ENCODE results near the gene CFAP74. TPM values are rescaled to one million over a fixed set of nuclear protein-coding genes. Genes with fewer than 3 reads are reported as not detected.

CFAP74 gene
- total and polyA plus RNA-seq, 9 donors, result 0.05 to 8.0 (median 0.58) TPM; not detected in 1

DNA sequence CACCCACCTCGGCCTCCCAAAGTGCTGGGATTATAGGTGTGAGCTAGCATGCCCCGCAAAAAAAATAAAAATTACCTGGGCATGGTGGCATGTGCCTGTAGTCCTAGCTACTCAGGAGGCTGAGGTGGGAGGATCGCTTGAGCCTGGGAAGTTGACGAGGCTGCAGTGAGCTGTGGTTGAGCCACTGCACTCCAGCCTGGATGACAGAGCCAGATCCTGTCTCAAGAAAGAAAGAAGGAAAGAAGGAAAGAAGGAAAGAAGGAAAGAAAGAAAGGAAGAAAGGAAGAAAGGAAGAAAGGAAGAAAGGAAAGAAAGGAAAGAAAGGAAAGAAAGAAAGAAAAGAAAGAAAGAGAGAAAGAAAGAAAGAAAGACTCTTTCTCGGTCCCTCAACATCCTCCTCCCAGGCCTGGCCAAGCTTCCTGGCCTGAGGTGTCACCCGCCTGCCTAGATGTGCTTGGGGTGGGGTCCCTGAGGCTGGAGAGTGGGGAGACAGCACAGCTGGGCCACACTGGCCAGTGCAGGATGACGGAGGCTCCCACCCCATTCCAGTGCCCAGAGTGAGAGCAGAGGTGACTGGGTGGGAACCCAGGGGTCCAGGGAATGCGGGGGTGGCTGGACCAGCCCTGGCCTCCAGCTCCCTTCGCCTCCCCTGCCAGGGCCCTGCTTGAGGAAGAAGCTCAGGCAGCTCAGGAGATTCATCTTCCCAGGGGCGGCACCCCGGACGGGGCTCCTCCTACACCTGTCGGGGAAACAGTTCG lies 102.5 kb downstream of the CFAP74 start:
- 51 to 66% (median 52%) methylated on average over 14 of the region's 14 CpGs for WGBS, 3 donors
- Histone ChIP-seq H3K27ac (no peak overlapping the region), H3K4me1 (ENCODE audit: insufficient read depth) (peaks cover 4% of the 10 kb centered on the region), H3K27me3 (no peaks in the 10 kb centered on the region), H3K4me3 (no peak overlapping the region), H3K36me3 (no peaks in the 10 kb centered on the region), H3K9me3 (no peaks in the 10 kb centered on the region)
- no peak for TF ChIP-seq EP300 (IDR thresholded peaks at IDR 0.05)
- no peak for TF ChIP-seq POLR2A (IDR thresholded peaks at IDR 0.05)
- TF ChIP-seq, protein P1, sequence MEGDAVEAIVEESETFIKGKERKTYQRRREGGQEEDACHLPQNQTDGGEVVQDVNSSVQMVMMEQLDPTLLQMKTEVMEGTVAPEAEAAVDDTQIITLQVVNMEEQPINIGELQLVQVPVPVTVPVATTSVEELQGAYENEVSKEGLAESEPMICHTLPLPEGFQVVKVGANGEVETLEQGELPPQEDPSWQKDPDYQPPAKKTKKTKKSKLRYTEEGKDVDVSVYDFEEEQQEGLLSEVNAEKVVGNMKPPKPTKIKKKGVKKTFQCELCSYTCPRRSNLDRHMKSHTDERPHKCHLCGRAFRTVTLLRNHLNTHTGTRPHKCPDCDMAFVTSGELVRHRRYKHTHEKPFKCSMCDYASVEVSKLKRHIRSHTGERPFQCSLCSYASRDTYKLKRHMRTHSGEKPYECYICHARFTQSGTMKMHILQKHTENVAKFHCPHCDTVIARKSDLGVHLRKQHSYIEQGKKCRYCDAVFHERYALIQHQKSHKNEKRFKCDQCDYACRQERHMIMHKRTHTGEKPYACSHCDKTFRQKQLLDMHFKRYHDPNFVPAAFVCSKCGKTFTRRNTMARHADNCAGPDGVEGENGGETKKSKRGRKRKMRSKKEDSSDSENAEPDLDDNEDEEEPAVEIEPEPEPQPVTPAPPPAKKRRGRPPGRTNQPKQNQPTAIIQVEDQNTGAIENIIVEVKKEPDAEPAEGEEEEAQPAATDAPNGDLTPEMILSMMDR (IDR thresholded peaks at IDR 0.05), result no peak
- DNase-seq, result no peak
- intact Hi-C loops (cut with DNase I), result loop anchor here in 1 of 4 donors (5.0 kb wide), 1 partner anchor 144 kb away; no protein-coding TSS in a partner anchor

DNA sequence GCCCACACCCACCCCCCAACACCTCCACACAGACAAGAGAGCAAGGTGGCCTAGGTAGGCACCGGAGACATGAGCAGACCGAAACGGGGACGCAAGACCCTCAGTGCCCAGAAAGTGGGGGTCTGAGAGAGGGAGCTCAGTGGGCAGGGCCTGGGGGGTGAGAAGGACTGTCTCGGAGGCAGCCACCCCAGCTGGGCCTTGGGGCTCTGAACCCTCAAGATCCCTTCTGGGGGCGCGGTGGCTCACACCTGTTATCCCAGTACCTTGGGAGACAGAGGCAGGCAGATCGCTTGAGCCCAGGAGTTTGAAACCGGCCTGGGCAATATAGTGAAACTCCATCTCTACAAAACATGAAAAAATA lies 103.6 kb downstream of the CFAP74 start:
- H3K4me1 ChIP-seq (ENCODE audit: insufficient read depth), result peaks cover 8% of the 10 kb centered on the region
- intact Hi-C loops (cut with DNase I), result loop anchor here in 2 of 4 donors (5.0 to 10.0 kb wide), 3 partner anchors 115 to 145 kb away; no protein-coding TSS in a partner anchor
- no peak for DNase-seq
- H3K4me3 ChIP-seq, result no peak overlapping the region
- H3K36me3 ChIP-seq, result no peaks in the 10 kb centered on the region
- 87 to 93% (median 89%) methylated on average over 9 of the region's 9 CpGs for WGBS, 3 donors
- TF ChIP-seq, protein P1 (IDR thresholded peaks at IDR 0.05), result no peak
- TF ChIP-seq EP300 (IDR thresholded peaks at IDR 0.05) (no peak), POLR2A (IDR thresholded peaks at IDR 0.05) (no peak)
- H3K27ac ChIP-seq, result no peak overlapping the region
- no peaks in the 10 kb centered on the region for H3K27me3 ChIP-seq
- no peaks in the 10 kb centered on the region for H3K9me3 ChIP-seq

DNA sequence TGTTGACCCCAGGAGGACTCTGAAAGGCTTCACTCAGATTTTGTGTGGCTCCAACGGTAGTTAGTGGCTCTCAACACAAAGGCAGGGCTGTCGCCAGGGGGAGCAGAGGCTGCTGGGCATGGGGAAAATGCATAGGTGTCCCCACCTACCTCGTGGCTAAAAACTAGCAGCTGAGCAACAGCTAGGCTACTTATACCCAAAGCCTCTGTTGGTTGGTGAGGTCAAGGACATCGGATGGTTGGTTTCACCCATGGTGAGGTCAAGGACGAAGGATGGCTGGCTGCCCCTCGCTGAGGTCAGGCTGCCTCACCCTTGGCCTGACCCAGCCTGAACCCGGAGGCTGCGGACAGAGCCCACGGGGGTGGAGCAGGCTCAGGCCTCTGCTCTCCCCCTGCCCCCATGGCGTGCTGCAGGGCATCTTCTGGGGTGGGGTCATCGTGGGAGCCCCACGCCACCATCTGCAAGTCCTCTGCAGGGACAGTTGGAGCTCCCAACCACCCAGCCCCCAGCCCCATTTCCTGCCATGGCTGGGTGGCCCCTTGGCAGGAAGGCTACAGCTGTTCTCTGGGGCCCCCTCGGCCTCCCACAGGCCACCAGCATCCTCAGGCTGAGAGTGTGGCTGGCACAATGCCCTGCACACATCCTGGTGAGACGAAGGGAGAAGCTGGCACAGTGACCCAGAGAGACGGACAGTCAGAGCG lies 104.2 kb downstream of the CFAP74 start:
- H3K27me3 ChIP-seq, result no peaks in the 10 kb centered on the region
- intact Hi-C loops (cut with DNase I), result loop anchor here in 2 of 4 donors (10.0 kb wide), 2 partner anchors 115 to 145 kb away; no protein-coding TSS in a partner anchor
- TF ChIP-seq, protein P1 (IDR thresholded peaks at IDR 0.05), result no peak
- no peak for TF ChIP-seq EP300 (IDR thresholded peaks at IDR 0.05)
- TF ChIP-seq POLR2A (IDR thresholded peaks at IDR 0.05), result no peak
- H3K36me3 ChIP-seq, result no peaks in the 10 kb centered on the region
- peaks cover 10% of the 10 kb centered on the region for H3K4me1 ChIP-seq (ENCODE audit: insufficient read depth)
- no peak for DNase-seq
- H3K9me3 ChIP-seq, result no peaks in the 10 kb centered on the region
- no peak overlapping the region for H3K4me3 ChIP-seq
- WGBS, 3 donors, result 42 to 44% (median 42%) methylated on average over 12 to 16 of the region's 16 CpGs
- H3K27ac ChIP-seq, result no peak overlapping the region

DNA sequence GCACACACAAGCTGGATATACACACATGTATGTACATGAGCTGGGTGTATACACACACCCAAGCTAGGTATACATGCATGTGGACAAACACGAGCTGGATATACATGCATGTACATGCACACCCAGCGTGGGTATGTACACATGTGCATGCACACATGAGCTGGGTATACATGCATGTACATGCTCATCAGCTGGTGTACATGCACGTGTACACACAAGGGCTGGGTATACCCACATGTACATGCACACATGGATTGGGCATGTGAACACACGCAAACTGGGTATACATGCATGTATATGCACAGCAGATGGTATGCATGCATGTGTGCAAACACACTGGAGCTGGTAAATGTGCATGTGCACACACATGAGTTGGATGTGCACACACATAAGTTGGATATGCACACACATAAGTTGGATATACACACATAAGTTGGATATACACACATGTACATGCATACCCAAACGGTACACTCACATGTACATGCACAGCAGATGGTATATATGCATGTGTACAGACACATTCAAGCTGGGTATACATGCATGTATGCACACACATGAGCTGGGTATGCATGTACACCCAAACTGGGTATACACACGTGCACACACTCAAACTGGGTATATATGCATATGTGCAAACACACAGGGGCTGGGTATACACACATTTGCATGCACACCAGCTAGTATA lies 105.2 kb downstream of the CFAP74 start:
- no peak for DNase-seq
- no peak for TF ChIP-seq EP300 (IDR thresholded peaks at IDR 0.05)
- TF ChIP-seq, protein P1 (IDR thresholded peaks at IDR 0.05), result no peak
- no peak for TF ChIP-seq POLR2A (IDR thresholded peaks at IDR 0.05)
- Histone ChIP-seq H3K27ac (no peak overlapping the region), H3K9me3 (no peaks in the 10 kb centered on the region), H3K36me3 (no peaks in the 10 kb centered on the region), H3K27me3 (no peaks in the 10 kb centered on the region), H3K4me3 (no peak overlapping the region), H3K4me1 (ENCODE audit: insufficient read depth) (peaks cover 15% of the 10 kb centered on the region)
- WGBS, 3 donors, result 89 to 97% (median 89%) methylated on average over 6 of the region's 6 CpGs
- intact Hi-C loops (cut with DNase I), result loop anchor here in 2 of 4 donors (10.0 kb wide), 2 partner anchors 114 to 144 kb away; no protein-coding TSS in a partner anchor
